ENCODE results near the gene ASTN2.

Gene ASTN2

GRCh38 chr9:116565986-116566385, 848.9 kb downstream of the ASTN2 start:
- ATAC-seq (replicated peaks; ENCODE audit: extremely low read depth, poor library complexity, severe bottlenecking) = no peak
- no peak overlapping the region for H3K4me3 Mint-ChIP-seq
- no peak for DNase-seq (ENCODE audit: low spot score in 2 of 2)
- no peaks in the 10 kb centered on the region for H3K4me1 Mint-ChIP-seq
- H3K27ac Mint-ChIP-seq (ENCODE audit: low read depth) = no peak overlapping the region
- H3K27me3 Mint-ChIP-seq = no peaks in the 10 kb centered on the region
- no peaks in the 10 kb centered on the region for H3K36me3 Mint-ChIP-seq (ENCODE audit: insufficient read depth)
- H3K9me3 Mint-ChIP-seq = no peaks in the 10 kb centered on the region

- Mint-ChIP-seq H3K27ac (ENCODE audit: low read depth) (no peak overlapping the region), H3K27me3 (no peaks in the 10 kb centered on the region), H3K4me1 (no peaks in the 10 kb centered on the region), H3K9me3 (no peaks in the 10 kb centered on the region), H3K36me3 (ENCODE audit: insufficient read depth) (no peaks in the 10 kb centered on the region), H3K4me3 (no peak overlapping the region)
- no peak for ATAC-seq (replicated peaks; ENCODE audit: extremely low read depth, poor library complexity, severe bottlenecking)
- DNase-seq (ENCODE audit: low spot score in 2 of 2) = no peak
Measured at GRCh38 chr9:116564266-116564793, 850.5 kb downstream of the ASTN2 start.

- Mint-ChIP-seq H3K27me3 (no peaks in the 10 kb centered on the region), H3K4me1 (no peaks in the 10 kb centered on the region), H3K27ac (ENCODE audit: low read depth) (no peak overlapping the region), H3K4me3 (no peak overlapping the region), H3K9me3 (no peaks in the 10 kb centered on the region), H3K36me3 (ENCODE audit: insufficient read depth) (no peaks in the 10 kb centered on the region)
- no peak for ATAC-seq (replicated peaks; ENCODE audit: extremely low read depth, poor library complexity, severe bottlenecking)
- DNase-seq (ENCODE audit: low spot score in 2 of 2) = no peak
Measured at GRCh38 chr9:116558818-116559540, 855.9 kb downstream of the ASTN2 start.

- no peaks in the 10 kb centered on the region for H3K27me3 Mint-ChIP-seq
- ATAC-seq (replicated peaks; ENCODE audit: extremely low read depth, poor library complexity, severe bottlenecking) = no peak
- H3K27ac Mint-ChIP-seq (ENCODE audit: low read depth) = no peak overlapping the region
- H3K4me3 Mint-ChIP-seq = no peak overlapping the region
- DNase-seq (ENCODE audit: low spot score in 2 of 2) = no peak
- no peaks in the 10 kb centered on the region for H3K9me3 Mint-ChIP-seq
- H3K4me1 Mint-ChIP-seq = no peaks in the 10 kb centered on the region
- no peaks in the 10 kb centered on the region for H3K36me3 Mint-ChIP-seq (ENCODE audit: insufficient read depth)
Measured at GRCh38 chr9:116558035-116558434, 856.8 kb downstream of the ASTN2 start.

GRCh38 chr9:116555556-116556155, 859.2 kb downstream of the ASTN2 start:
- Mint-ChIP-seq H3K4me3 (no peak overlapping the region), H3K36me3 (ENCODE audit: insufficient read depth) (no peaks in the 10 kb centered on the region), H3K27me3 (no peaks in the 10 kb centered on the region), H3K27ac (ENCODE audit: low read depth) (no peak overlapping the region), H3K4me1 (no peaks in the 10 kb centered on the region), H3K9me3 (no peaks in the 10 kb centered on the region)
- ATAC-seq (replicated peaks; ENCODE audit: extremely low read depth, poor library complexity, severe bottlenecking) = no peak
- DNase-seq (ENCODE audit: low spot score in 2 of 2) = no peak

GRCh38 chr9:116555119-116555518, 859.7 kb downstream of the ASTN2 start:
- DNase-seq (ENCODE audit: low spot score in 2 of 2) (no peak), ATAC-seq (replicated peaks; ENCODE audit: extremely low read depth, poor library complexity, severe bottlenecking) (no peak)
- no peak overlapping the region for H3K27ac Mint-ChIP-seq (ENCODE audit: low read depth)
- no peaks in the 10 kb centered on the region for H3K36me3 Mint-ChIP-seq (ENCODE audit: insufficient read depth)
- no peaks in the 10 kb centered on the region for H3K27me3 Mint-ChIP-seq
- no peaks in the 10 kb centered on the region for H3K4me1 Mint-ChIP-seq
- no peak overlapping the region for H3K4me3 Mint-ChIP-seq
- no peaks in the 10 kb centered on the region for H3K9me3 Mint-ChIP-seq

GRCh38 chr9:116550696-116551436, 864.0 kb downstream of the ASTN2 start:
- DNase-seq (ENCODE audit: low spot score in 2 of 2) (no peak), ATAC-seq (replicated peaks; ENCODE audit: extremely low read depth, poor library complexity, severe bottlenecking) (no peak)
- no peaks in the 10 kb centered on the region for H3K9me3 Mint-ChIP-seq
- no peak overlapping the region for H3K4me3 Mint-ChIP-seq
- peaks cover 3% of the 10 kb centered on the region for H3K36me3 Mint-ChIP-seq (ENCODE audit: insufficient read depth)
- no peaks in the 10 kb centered on the region for H3K27me3 Mint-ChIP-seq
- H3K27ac Mint-ChIP-seq (ENCODE audit: low read depth) = no peak overlapping the region
- H3K4me1 Mint-ChIP-seq = peaks cover 5% of the 10 kb centered on the region

GRCh38 chr9:116549786-116550660, 864.8 kb downstream of the ASTN2 start:
- H3K36me3 Mint-ChIP-seq (ENCODE audit: insufficient read depth) = peaks cover 3% of the 10 kb centered on the region
- no peak overlapping the region for H3K4me3 Mint-ChIP-seq
- peaks cover 5% of the 10 kb centered on the region for H3K4me1 Mint-ChIP-seq
- ATAC-seq (replicated peaks; ENCODE audit: extremely low read depth, poor library complexity, severe bottlenecking) (no peak), DNase-seq (ENCODE audit: low spot score in 2 of 2) (no peak)
- no peaks in the 10 kb centered on the region for H3K9me3 Mint-ChIP-seq
- no peaks in the 10 kb centered on the region for H3K27me3 Mint-ChIP-seq
- H3K27ac Mint-ChIP-seq (ENCODE audit: low read depth) = no peak overlapping the region

- DNase-seq (ENCODE audit: low spot score in 2 of 2) = no peak
- Mint-ChIP-seq H3K27ac (ENCODE audit: low read depth) (no peak overlapping the region), H3K27me3 (no peaks in the 10 kb centered on the region), H3K4me3 (no peak overlapping the region), H3K4me1 (peaks cover 5% of the 10 kb centered on the region), H3K36me3 (ENCODE audit: insufficient read depth) (peaks cover 3% of the 10 kb centered on the region), H3K9me3 (no peaks in the 10 kb centered on the region)
- no peak for ATAC-seq (replicated peaks; ENCODE audit: extremely low read depth, poor library complexity, severe bottlenecking)
Measured at GRCh38 chr9:116549061-116549664, 865.7 kb downstream of the ASTN2 start.

- ATAC-seq (replicated peaks; ENCODE audit: extremely low read depth, poor library complexity, severe bottlenecking) (no peak), DNase-seq (ENCODE audit: low spot score in 2 of 2) (no peak)
- Mint-ChIP-seq H3K36me3 (ENCODE audit: insufficient read depth) (peaks cover 3% of the 10 kb centered on the region), H3K27ac (ENCODE audit: low read depth) (no peak overlapping the region), H3K9me3 (no peaks in the 10 kb centered on the region), H3K27me3 (no peaks in the 10 kb centered on the region), H3K4me1 (peaks cover 5% of the 10 kb centered on the region), H3K4me3 (no peak overlapping the region)
Measured at GRCh38 chr9:116547729-116548426, 867.0 kb downstream of the ASTN2 start.

- DNase-seq (ENCODE audit: low spot score in 2 of 2) (no peak), ATAC-seq (replicated peaks; ENCODE audit: extremely low read depth, poor library complexity, severe bottlenecking) (no peak)
- H3K27me3 Mint-ChIP-seq = no peaks in the 10 kb centered on the region
- H3K9me3 Mint-ChIP-seq = no peaks in the 10 kb centered on the region
- no peak overlapping the region for H3K27ac Mint-ChIP-seq (ENCODE audit: low read depth)
- H3K4me3 Mint-ChIP-seq = no peak overlapping the region
- peaks cover 5% of the 10 kb centered on the region for H3K4me1 Mint-ChIP-seq
- peaks cover 3% of the 10 kb centered on the region for H3K36me3 Mint-ChIP-seq (ENCODE audit: insufficient read depth)
Measured at GRCh38 chr9:116546711-116547581, 867.9 kb downstream of the ASTN2 start.

All from central memory CD8-positive, alpha-beta T cell (primary cell).